Central memory CD4-positive, alpha-beta T cell (primary cell): ENCODE data around the gene ATPAF1.
"Not testable (repeated sequence)": the region's sequence is repeated elsewhere in the genome, so short reads cannot be mapped to it uniquely, and the experiment has no call there.

ENCODE experiments used
- DNase-seq: peaks from one replicate; pipeline ENCODE4 v3.0.0; 2022
- total RNA-seq, 3 experiments: gene quantifications; one replicate each; lab custom pipeline; 2026; lab: John Stamatoyannopoulos, UW

Gene ATPAF1
- 18.9 to 45.4 (median 41.3) reads per million in 3 experiments for total RNA-seq

- DNase-seq = peak; percentile 55
Observed at GRCh38 chr1:46667782-46668760, at the start of gene ATPAF1. ATPAF1 (minus strand) TSS chr1:46668364; CDS start chr1:46668322, 42 bp downstream.

GRCh38 chr1:46717654-46718053 lies 49.5 kb upstream of the ATPAF1 start:
- DNase-seq = no peak

GRCh38 chr1:46714976-46715375 lies 46.8 kb upstream of the ATPAF1 start:
- no peak for DNase-seq

GRCh38 chr1:46708121-46708520 lies 40.0 kb upstream of the ATPAF1 start:
- no peak for DNase-seq

GRCh38 chr1:46705408-46705807 lies 37.2 kb upstream of the ATPAF1 start:
- DNase-seq = no peak

GRCh38 chr1:46703927-46704641 lies 35.9 kb upstream of the ATPAF1 start:
- no peak for DNase-seq

- no peak for DNase-seq
Observed at GRCh38 chr1:46699666-46700065, 31.5 kb upstream of the ATPAF1 start.

GRCh38 chr1:46697053-46697452 lies 28.9 kb upstream of the ATPAF1 start:
- DNase-seq = no peak

- not testable (repeated sequence) for DNase-seq
Observed at GRCh38 chr1:46694676-46695075, 26.5 kb upstream of the ATPAF1 start.

- no peak for DNase-seq
Observed at GRCh38 chr1:46692811-46693770, 24.9 kb upstream of the ATPAF1 start.

GRCh38 chr1:46691997-46692790 lies 24.0 kb upstream of the ATPAF1 start:
- no peak for DNase-seq

- no peak for DNase-seq
Observed at GRCh38 chr1:46690931-46691421, 22.8 kb upstream of the ATPAF1 start.

- DNase-seq = no peak
Observed at GRCh38 chr1:46689897-46690296, 21.7 kb upstream of the ATPAF1 start.

- no peak for DNase-seq
Observed at GRCh38 chr1:46689356-46689755, 21.2 kb upstream of the ATPAF1 start.

- no peak for DNase-seq
Observed at GRCh38 chr1:46687921-46688509, 19.9 kb upstream of the ATPAF1 start.

GRCh38 chr1:46687093-46687659 lies 19.0 kb upstream of the ATPAF1 start:
- DNase-seq = no peak

- DNase-seq = no peak
Observed at GRCh38 chr1:46686255-46686654, 18.1 kb upstream of the ATPAF1 start.

GRCh38 chr1:46684670-46685069 lies 16.5 kb upstream of the ATPAF1 start:
- no peak for DNase-seq

GRCh38 chr1:46682064-46682463 lies 13.9 kb upstream of the ATPAF1 start:
- DNase-seq = no peak

- DNase-seq = no peak
Observed at GRCh38 chr1:46681333-46682034, 13.3 kb upstream of the ATPAF1 start.
